GM18907 (cell line): Measurements from ENCODE around the gene IGF2BP1.
"Not testable (repeated sequence)": the region's sequence is repeated elsewhere in the genome, so short reads cannot be mapped to it uniquely, and the experiment has no call there.

Source experiments
- ATAC-seq: cut with Tn5 transposase; IDR thresholded peaks from one replicate; pipeline ENCODE4 v1.9.1; 2021; ENCODE audit warnings: mild to moderate bottlenecking, moderate library complexity; ENCODE audit not compliant: unreplicated experiment

IGF2BP1 gene

GRCh38 chr17:49089094-49089493, 91.9 kb downstream of the IGF2BP1 start:
- ATAC-seq: no peak

DNA sequence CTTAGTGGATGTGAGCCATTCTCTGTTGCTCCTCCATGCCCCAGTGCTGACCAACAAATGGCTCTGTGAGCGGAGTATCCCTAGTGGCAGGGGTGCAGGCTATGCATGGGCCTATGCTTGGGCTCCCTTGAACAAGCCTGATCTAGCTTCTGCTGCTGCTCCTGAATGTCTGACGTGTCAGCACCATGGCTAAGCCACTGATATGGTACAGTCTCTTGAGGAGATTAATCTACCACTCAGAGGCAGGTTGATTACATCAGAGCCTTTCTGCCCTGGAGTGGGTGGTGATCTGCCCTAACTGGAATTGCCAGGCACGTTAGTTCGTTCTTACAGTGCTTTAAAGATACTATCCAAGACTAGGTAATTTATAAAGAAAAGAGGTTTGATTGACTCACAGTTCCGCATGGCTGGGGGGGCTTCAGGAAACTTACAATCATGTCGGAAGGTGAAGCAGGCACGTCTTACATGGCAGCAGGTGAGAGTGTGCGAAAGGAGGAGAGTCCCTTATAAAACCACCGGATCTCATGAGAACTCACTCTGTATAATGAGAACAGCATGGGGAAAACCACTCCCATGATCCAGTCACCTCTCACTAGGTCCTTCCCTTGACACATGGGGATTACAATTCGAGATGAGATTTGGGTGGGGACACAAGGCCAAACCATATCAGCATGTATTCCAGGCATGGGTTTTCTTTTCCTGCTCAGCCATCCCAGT, 93.9 kb downstream of the IGF2BP1 start:
- no peak for ATAC-seq

GRCh38 chr17:49093131-49093530, 95.9 kb downstream of the IGF2BP1 start:
- no peak for ATAC-seq

DNA sequence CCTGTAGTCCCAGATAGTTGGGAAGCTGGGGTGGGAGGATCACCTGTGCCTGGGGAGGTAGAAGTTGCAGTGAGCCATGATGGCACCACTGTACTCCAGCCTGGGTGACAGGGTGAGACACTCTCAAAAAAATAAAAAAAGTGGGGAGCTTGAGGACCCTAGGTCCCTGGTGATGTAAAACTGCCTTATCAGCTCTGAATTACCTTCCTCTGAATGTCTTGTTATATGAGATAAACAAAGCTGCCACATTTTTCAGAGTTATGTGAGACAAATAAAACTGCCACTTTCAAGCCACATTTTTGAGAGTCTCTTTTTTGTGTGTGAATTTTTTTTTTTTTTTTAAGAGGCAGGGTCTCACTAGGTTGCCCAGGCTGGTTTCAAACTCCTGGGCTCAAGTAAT, 103.4 kb downstream of the IGF2BP1 start:
- no peak for ATAC-seq

- ATAC-seq: no peak
Measured at GRCh38 chr17:49101054-49101534, 103.9 kb downstream of the IGF2BP1 start.

- not testable (repeated sequence) for ATAC-seq
Measured at GRCh38 chr17:49103360-49103759, 106.2 kb downstream of the IGF2BP1 start.

DNA sequence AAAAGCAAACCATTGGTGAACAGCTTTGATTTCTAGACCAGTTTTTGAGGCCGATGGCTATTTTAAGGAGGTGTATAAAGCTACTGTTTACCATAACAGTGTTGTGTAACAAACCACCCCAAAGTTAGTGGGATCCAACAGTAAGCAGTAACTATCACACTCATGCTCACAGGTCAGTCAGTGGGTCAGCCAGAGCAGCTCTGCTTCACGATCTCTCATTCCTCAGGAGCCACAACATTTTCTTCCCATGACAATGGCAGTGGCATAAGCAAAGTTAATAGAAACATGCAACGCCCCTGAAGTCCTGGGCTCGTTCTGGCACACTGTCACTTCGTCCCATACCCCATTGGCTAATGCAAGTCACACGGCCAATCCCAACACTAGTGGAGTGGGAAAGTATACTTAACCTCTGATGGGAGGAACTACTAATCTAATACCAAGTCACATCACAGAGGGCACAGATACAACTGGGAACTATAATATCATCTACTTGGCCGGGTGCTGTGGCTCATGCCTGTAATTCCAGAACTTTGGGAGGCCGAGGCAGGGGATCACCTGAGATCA, 107.4 kb downstream of the IGF2BP1 start:
- no peak for ATAC-seq
